HG03354 (cell line): ENCODE data around the gene PANX3.

Experiments used
- ATAC-seq: cut with Tn5 transposase; IDR thresholded peaks from one replicate; pipeline ENCODE4 v1.9.1; 2021; ENCODE audit warnings: mild to moderate bottlenecking; ENCODE audit not compliant: unreplicated experiment, poor library complexity, severe bottlenecking

The PANX3 gene

DNA sequence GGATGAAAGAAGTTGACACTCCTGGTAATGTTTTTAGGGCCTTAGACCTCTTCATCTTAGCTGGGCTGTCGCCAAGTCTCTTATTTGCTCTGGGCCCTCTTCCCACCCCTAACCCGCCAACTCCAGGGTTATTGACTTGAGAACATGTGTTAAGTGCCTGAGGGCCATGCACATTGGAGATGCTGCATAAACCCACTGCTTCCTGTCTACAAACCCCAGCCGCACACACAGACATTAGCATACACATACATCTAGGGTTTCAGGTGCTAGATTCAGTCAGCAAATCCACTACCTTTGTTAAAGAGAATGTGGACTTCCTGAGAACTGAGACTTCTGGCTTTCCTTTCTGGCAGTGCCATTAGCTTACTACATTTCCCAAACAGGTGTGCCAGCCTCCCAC lies 817 bp downstream of the PANX3 start:
- ATAC-seq = no peak

DNA sequence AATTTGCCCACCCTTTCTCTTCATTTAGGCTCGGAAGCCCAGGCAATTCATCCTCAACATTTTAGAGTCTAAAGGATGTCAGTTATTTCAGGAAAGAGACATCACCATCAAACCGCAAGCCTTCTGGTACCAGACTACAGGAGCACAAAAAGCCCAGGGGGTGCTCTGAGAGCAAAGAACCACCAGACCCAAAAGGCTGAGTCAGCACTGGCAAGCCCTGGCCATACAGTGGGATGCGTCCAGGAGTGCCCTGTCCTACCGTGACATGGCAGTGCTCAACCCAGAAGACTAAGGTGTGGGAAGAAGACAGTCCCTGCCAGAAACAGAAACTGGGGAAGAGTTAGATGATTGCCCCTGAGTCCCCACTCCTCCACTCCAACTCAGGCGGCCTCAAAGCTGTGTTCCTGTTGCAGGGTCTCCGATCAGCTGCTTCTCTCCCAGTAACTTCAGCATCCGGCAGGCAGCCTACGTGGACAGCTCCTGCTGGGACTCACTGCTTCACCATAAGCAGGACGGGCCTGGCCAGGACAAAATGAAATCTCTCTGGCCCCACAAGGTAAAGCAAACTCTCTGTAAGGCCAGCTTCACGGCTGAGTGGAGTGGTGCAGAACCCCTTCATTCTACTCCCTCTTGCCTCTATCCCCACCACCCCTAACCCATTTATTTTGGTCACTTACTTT lies 1.5 kb downstream of the PANX3 start:
- no peak for ATAC-seq

DNA sequence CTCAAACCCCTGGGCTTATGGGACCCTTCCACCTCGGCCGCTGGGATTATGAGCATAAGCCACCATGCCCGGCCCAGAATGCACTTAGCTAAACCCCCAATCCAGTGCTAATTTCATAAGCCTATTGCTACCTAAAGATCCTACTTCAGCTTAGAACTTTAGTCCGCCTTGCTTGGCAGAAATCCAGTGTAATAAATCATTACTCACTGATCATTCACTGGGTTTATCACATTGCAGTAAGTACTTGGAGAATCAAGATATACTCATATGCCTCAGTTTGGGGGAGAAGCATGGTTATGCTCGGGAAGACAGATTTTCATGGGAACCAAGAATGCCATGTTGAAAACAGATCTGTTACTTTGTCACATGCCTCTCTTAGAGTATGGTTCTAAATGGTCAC lies 7.6 kb downstream of the PANX3 start:
- ATAC-seq = no peak

DNA sequence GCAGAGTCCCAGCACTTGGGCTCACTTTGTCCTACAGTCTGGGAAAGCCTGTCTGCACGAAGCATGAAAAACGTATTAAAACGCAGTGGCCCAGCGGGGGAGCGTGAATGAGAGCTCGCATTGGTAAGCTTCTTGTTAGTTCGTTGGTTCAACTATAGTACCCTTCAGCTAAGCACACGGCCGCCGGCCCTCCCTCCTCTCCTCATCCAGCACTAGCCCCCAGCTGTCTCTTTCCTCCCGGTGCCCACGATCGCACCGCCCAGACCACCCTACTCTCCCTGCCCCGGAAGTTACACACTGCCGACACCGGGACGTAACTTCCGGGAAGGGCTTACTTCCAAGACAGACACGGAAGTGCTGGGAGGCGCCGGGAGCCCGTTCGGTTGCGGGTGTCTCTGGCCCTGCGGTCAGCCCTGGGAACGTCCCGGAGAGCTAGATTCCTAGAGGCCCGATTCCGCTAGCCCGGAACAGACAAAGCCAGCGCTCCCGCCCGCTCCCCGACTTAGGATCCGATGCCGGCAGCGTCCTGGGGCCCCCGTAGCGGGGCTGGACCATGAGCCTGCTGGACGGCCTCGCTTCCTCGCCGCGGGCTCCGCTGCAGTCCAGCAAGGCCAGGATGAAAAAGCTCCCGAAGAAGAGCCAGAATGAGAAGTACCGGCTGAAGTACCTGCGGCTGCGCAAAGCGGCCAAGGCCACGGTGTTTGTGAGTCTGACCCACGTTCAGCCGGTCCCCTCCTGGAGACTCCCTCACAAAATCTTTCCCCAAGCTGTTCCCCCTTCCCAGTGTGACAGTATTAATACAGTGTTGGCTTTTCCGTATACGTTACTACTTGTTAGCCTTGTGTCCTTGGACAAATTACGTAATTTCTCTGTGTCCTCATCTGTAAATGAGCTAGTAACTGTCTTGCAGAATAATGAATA lies 11.6 kb downstream of the PANX3 start, which contains the start of gene TBRG1:
Gene TBRG1, plus strand, starts transcription at position 334 of the 921 bp plus-strand sequence. Its CDS starts 220 bp downstream, at position 554.
- peak; percentile 98 for ATAC-seq

DNA sequence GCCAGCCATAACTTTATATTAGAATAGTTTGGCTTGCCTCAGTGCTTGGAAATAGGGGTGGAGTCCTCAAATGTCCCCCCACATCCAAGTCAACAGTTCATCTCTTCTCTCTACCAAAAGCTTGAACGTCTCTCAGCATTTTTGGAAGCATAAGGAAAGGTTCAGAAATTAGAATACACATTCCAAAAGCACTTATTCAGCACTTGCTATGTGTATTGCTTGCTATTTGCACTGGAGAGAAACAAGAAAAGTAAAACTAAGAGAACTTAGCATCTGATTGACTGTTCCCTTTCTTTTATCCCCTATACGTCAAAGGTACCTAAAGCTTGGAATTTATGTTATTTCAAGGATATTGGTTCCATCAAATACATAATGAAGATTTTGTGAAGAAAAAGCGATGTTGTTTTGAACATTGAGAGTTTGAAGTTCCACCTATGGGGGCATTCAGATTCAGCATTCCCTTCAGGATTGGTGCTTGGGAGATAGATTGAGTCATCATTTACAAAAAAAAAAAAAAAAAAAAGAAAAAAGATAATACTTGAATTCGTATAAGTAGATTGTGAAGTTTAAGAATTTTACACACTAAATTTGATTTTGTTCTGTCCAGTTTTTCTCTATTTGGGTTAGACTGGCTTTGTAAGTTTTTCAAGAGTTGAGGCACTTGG lies 12.8 kb downstream of the PANX3 start:
- no peak for ATAC-seq

DNA sequence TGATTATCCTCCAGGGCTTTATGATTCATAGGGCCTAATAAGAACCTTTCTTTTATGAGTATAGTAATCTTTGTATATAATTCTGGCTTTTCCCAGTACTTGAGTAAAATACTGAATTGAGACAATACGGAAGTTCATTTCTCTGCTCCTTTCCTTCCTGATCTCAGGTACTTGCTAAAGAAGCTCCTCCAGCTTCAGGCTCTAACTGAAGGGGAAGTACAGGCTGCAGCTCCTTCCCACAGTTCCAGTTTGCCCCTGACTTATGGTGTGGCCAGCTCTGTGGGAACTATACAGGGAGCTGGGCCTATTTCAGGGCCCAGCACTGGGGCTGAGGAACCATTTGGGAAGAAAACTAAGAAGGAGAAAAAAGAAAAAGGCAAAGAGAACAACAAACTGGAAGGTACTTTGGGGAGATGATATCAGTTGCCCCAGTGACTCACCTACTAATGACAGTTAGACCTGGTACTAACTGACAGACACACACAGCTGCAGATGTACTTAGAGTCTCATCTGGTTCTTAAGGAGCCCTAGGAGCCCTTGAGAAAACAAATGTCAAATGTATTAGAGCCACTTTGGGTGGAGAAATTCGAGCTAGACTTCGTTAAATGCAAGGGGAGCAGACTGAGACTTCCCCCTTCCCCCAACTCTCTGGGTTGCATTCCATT lies 14.4 kb downstream of the PANX3 start:
- no peak for ATAC-seq

DNA sequence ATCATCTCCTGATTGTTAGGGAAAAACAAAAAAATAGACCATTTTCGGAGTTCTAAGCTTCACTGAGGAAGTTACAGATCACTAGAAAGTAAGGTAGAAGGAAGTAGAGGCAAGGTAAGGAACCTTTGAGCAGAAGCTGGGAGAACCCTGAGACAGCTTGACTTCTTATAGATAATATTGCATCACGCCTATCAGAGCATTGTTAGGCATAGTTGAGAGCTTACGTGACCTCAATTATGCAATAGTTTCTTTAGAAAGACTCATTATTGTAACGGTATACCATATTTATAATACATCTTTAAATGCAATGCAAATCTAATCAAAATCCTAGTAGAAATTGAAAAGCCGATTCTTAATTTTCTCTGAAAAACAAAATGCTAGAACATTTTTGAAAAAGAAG lies 16.3 kb downstream of the PANX3 start:
- ATAC-seq = no peak

DNA sequence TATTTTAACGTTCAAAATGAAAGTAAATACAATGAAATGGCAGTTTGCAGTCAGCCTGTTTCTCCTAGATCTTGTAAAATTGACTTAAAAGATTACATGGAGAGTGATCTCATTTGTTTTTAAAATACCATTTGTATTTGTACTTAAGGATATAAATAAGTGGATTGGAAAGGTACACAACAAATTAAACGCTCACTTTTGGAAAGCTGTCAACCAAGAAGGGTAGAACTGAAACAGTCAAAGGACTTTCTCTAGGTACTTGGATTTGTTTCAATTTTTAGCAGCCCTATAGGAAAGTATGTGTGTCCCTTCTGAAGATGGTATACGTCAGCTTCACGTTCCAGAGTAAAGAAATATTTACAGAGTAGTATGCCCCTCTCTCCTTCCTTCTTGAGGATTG lies 18.7 kb downstream of the PANX3 start:
- no peak for ATAC-seq

DNA sequence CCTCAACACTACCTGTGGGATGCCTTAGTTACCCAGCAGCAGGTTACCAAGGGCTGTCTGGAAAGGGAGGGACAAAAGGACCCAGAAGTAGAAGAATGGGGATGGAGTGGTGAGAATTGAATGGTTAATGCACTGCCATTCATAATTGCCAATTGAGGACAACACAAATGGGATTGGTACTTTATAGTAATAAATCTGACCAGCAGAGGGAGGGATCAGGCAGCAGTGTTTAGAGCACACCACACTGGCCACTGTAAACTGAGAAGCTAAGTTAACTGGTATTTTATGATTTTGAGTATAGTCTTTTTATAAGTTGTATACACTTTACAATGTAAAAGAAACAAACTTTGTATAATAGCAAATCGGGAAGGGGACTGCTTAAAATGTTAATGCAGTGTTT lies 22.1 kb downstream of the PANX3 start:
- ATAC-seq = peak; percentile 62

DNA sequence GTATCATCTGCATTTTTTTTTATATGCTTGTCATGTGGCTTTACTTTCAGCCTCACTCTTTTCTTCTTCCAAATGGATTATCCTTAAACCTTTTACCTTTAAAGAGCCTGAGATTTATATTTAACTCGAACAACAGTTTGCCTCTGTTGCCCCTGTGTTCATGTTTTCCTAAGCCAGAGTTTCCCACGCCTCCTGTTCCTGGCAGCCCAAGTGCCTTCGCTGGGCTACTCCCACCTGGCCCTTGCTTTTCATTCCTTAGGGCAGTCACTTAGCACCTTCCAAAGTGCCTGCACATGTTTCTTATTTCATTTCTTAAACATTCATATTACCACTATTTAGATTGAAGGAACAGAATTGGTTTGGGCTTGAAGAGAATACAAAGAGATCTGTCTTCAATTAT lies 24.7 kb downstream of the PANX3 start:
- no peak for ATAC-seq

DNA sequence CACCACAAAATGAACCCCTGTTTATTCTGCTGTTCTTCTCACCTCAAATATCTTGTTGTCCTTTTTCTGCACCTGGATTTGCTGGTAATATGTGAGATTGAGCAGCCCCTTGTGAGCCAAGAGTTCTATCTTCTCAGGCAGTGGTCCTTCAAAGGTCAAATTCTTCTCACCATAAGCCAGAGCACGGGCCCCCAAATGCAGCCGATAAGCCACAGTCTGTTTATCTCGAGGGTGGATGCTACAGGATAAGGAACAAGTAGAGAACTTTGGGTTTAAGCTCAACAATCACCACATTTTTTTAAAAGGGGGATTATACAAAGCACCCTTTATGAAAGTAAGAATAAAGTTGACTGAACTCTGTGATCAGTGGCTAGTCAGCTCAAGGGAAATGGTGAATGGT lies 27.3 kb downstream of the PANX3 start:
- no peak for ATAC-seq

DNA sequence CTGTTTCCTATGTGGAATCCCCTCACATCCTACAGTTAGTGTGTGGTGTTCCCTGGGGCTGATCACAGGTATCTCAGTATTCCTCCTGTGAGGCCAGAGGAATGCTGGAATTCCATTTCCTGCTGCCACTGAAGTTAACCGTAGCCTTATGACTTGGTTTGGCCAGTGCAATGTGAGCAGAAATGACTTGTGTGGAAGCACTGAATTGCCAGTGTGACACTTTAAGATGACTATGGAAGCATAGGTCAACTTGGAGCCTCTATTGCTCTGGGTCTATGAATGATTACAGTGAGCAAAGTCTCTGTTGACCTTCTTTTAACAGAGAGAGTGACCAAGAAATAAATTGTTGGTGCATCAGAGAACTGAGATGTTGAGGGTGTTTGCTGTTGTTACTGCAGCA lies 28.0 kb downstream of the PANX3 start:
- no peak for ATAC-seq

DNA sequence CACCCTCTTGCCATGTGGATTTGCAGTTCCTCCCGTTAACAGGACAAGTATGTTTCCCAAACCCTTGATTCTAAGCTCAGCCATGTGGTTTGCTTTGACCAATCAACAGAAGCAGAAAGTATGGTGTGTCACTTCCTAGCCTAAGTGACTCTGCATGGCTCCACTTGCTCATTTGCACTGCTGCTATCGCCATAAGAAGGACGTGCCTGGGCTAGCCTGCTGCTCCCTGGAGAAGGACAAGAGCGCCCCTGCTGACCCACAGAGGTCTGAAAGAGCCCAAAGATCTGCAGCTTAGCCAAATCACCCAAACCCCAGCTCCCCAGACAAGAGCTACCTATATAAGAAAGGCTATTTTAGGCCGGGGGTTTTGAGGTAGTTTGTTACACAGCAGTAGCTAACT lies 29.4 kb downstream of the PANX3 start:
- no peak for ATAC-seq

DNA sequence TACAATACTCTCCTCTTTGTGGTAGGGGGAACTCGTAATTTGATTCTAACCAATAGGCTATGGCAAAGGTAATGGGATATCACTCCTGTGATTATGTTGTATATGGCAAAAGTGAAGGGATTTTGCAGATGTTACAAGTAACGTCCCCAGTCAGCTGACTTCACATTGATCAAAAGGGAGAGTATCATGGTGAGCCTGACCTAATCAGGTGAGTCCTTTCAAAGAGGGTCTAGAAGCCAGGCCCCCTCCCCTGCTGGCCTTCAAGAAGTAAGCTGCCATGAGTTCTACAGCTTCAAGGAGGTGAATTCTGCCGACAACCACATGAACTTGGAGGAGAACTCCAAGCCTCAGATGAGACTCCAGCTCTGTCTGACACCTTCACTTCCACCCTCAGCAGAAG lies 31.4 kb downstream of the PANX3 start:
- ATAC-seq = no peak

DNA sequence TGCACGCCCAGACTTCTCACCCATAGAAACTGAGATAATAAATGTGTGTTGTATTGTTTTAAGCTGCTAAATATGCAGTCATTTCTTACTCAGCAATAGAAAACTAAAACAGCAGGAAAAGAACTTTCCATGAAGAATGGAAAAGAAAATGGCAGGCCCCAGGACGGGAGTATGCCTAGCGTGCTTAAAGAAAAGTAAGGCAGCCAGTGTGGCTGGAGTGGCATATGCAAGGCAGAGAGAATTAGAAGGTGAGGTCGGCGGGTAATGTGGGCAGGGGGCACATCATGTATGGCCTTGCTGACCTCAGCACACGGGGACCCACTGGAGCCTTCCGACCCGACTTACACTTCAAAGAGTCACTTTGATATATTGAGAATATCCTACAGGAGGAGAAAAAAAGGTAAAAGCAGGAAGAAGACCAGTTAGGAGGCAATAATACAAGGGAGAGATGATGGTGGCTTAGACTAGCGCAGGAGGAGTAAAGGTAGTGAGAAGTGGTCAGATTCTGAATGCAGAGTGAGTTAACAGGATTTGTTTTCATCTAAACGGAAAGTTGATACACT lies 31.9 kb downstream of the PANX3 start:
- no peak for ATAC-seq

DNA sequence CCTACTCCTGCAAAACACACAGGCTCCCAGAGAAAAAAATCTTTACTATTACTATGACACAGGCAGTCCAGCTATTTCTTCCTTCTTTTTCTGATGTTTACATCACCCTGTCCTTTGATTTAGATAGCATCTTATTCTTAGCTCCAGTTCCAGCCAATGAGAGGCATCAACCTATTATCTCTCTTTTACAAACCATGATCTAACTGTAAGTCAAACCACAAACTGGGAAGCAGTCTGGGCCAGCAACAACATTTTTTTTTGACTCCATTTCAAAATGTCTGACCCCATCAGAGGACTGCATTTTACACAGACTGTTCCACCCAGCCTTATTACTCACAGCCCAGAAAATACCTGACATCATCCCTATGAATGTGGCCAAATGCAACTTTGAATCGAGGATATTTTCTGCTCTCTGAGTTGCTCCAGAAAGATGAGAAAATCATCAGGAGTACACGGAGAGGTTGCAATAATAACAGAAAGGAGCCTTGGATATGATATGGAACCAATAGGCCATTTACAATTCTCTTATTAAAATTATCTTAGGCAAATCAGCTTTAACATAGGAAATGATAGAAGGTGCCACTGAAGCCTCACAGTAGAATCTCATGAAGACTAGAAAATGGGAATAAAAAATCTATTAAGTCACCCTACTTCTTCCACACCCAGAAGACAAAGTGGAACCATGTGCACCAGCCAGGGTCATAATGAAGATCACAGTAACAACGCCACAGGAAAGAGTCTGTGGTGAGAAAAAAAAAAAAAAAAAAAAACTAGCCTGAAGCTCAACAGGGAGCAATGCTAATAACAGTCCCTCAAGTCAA lies 32.6 kb downstream of the PANX3 start:
- no peak for ATAC-seq

DNA sequence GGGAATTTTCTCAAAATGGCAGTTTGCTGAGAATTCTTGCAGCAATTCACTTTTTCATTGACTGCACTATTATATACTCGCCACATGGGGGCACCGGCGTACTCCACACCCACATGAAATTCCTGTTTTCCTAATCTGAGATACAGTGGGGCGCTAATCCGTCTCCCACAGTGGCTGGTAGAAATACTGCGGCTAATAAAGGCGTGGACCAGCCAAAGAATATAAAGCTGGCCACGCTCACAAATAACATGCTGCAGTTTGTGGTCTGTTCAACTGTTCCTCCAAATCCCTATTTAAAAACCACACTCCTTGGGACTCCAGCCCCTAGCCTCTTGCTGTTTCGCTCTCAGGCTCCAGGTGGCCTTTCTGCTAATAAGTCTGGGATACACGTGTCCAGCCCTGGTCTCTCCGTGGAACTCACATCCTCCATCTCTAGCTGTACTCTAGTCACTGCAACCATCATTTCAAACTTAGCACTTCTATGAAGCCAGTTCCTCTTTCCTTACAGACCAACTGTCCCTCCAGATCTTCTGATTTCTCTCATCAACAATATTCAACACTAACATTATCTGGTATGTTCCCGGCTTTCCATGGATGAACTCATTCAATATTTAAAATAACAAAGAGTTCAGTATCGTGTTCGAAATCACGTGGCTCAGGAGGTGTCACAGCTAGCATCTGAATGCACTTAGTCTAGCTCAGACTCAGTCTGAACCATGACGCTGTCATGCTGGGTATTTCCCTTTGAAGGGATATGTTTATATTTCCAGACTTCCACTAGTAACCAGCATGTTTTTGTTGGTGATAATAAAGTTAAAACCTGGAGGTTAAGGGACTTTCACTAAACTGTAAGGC lies 33.4 kb downstream of the PANX3 start:
- peak; percentile 68 for ATAC-seq

DNA sequence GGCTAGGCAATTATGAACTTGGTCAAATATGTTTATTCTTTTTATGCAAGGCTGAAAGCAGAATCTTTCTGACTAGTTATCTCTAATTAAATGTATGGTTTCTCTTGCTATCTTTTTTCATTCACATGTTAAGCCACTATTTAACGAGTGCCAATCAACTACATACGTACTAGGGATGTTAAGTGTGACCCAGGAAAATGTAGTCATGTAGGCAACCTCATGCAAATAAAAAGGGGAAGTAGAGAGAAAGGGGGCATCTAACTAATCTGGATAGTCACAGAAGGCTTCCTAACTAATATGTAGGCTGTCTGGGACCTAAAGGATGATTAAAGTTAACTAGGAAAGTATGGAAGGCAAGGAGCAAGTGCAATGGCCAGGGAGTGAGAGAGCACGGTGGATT lies 34.9 kb downstream of the PANX3 start:
- ATAC-seq = peak; percentile 65
